Activated CD4-positive, alpha-beta T cell treated with anti-CD3 and anti-CD28 coated beads, Interleukin-2, amount 10 ng/mL, durations not matched to agents 24 days and 14 days (primary cell): ENCODE data around the gene SUSD3. TPM values are rescaled to one million over a fixed set of nuclear protein-coding genes. Genes with fewer than 3 reads are reported as not detected.

Source experiments
- DNase-seq: peaks from one replicate; pipeline ENCODE4 v3.0.0; 2022
- H3K27ac Mint-ChIP-seq: one replicate; pipeline ENCODE4 v1.8.0; 2022; ENCODE audit warnings: mild to moderate bottlenecking, mixed read lengths
- H3K27me3 Mint-ChIP-seq: one replicate; pipeline ENCODE4 v1.8.0; 2022; ENCODE audit warnings: mixed read lengths
- H3K36me3 Mint-ChIP-seq: one replicate; pipeline ENCODE4 v1.8.0; 2022; ENCODE audit warnings: low read depth, mild to moderate bottlenecking, mixed read lengths
- H3K4me1 Mint-ChIP-seq: one replicate; pipeline ENCODE4 v1.8.0; 2021; ENCODE audit warnings: mixed read lengths
- H3K4me3 Mint-ChIP-seq: one replicate; pipeline ENCODE4 v1.8.0; 2022; ENCODE audit warnings: mild to moderate bottlenecking, moderate library complexity, mixed read lengths
- H3K9me3 Mint-ChIP-seq: one replicate; pipeline ENCODE4 v1.8.0; 2021; ENCODE audit warnings: mixed read lengths
- intact Hi-C: fragments of 100-400 bp; cut with micrococcal nuclease; formaldehyde crosslinking; loops from one replicate; pipeline ENCODE4 v1.15.1; 2023
- total RNA-seq: library from RNA; stranded (reverse); gene quantifications from 2 replicates; pipeline ENCODE4 v1.2.3, GENCODE V29; 2022

The SUSD3 gene
- total RNA-seq, 1 donor from 2014 or later = 38.3 TPM

GRCh38 chr9:93064392-93065134 lies 6.1 kb downstream of the SUSD3 start:
- H3K4me1 Mint-ChIP-seq = peaks cover 76% of the 10 kb centered on the region
- H3K9me3 Mint-ChIP-seq = no peaks in the 10 kb centered on the region
- peaks cover 48% of the 10 kb centered on the region for H3K36me3 Mint-ChIP-seq
- no peaks in the 10 kb centered on the region for H3K27me3 Mint-ChIP-seq
- peak overlapping the region; percentile 96 for H3K27ac Mint-ChIP-seq
- H3K4me3 Mint-ChIP-seq = peak overlapping the region; percentile 86
- peak; percentile 97 for DNase-seq
- intact Hi-C loops = loop anchor here (1.0 to 2.0 kb wide), 4 partner anchors 19 to 70 kb away; partner anchors contain the start of gene NINJ1

GRCh38 chr9:93065135-93065720 lies 6.7 kb downstream of the SUSD3 start:
- intact Hi-C loops = loop anchor here (2.0 kb wide), 2 partner anchors 36 to 70 kb away; partner anchors contain the start of gene NINJ1
- H3K36me3 Mint-ChIP-seq = peaks cover 49% of the 10 kb centered on the region

GRCh38 chr9:93066978-93067603 lies 8.6 kb downstream of the SUSD3 start:
- intact Hi-C loops = no loop called here
- H3K4me3 Mint-ChIP-seq = peak overlapping the region; percentile 47
- no peaks in the 10 kb centered on the region for H3K27me3 Mint-ChIP-seq
- DNase-seq = no peak
- H3K9me3 Mint-ChIP-seq = no peaks in the 10 kb centered on the region
- H3K27ac Mint-ChIP-seq = peak overlapping the region; percentile 74
- peaks cover 54% of the 10 kb centered on the region for H3K36me3 Mint-ChIP-seq
- H3K4me1 Mint-ChIP-seq = peaks cover 64% of the 10 kb centered on the region

More at GRCh38 chr9:93065135-93065720, 6.7 kb downstream of the SUSD3 start:
- H3K4me3 Mint-ChIP-seq = peak overlapping the region; percentile 86
- peak overlapping the region; percentile 96 for H3K27ac Mint-ChIP-seq
- H3K27me3 Mint-ChIP-seq = no peaks in the 10 kb centered on the region
- DNase-seq = no peak
- peaks cover 73% of the 10 kb centered on the region for H3K4me1 Mint-ChIP-seq
- H3K9me3 Mint-ChIP-seq = no peaks in the 10 kb centered on the region

GRCh38 chr9:93068956-93069355 lies 10.5 kb downstream of the SUSD3 start:
- peaks cover 56% of the 10 kb centered on the region for H3K36me3 Mint-ChIP-seq
- DNase-seq = no peak
- H3K27ac Mint-ChIP-seq = peak overlapping the region; percentile 51
- H3K4me3 Mint-ChIP-seq = no peak overlapping the region
- H3K4me1 Mint-ChIP-seq = peaks cover 54% of the 10 kb centered on the region
- no peaks in the 10 kb centered on the region for H3K9me3 Mint-ChIP-seq
- no peaks in the 10 kb centered on the region for H3K27me3 Mint-ChIP-seq
- intact Hi-C loops = no loop called here

GRCh38 chr9:93071464-93071863 lies 13.0 kb downstream of the SUSD3 start:
- no peak overlapping the region for H3K4me3 Mint-ChIP-seq
- peaks cover 38% of the 10 kb centered on the region for H3K4me1 Mint-ChIP-seq
- no peaks in the 10 kb centered on the region for H3K9me3 Mint-ChIP-seq
- H3K36me3 Mint-ChIP-seq = peaks cover 44% of the 10 kb centered on the region
- H3K27ac Mint-ChIP-seq = peak overlapping the region; percentile 71
- intact Hi-C loops = no loop called here
- H3K27me3 Mint-ChIP-seq = no peaks in the 10 kb centered on the region
- DNase-seq = peak; percentile 72

GRCh38 chr9:93072383-93072795 lies 13.9 kb downstream of the SUSD3 start:
- Mint-ChIP-seq H3K9me3 (no peaks in the 10 kb centered on the region), H3K27ac (no peak overlapping the region), H3K4me1 (peaks cover 37% of the 10 kb centered on the region), H3K36me3 (peaks cover 41% of the 10 kb centered on the region), H3K4me3 (no peak overlapping the region), H3K27me3 (no peaks in the 10 kb centered on the region)
- intact Hi-C loops = no loop called here
- no peak for DNase-seq

- Mint-ChIP-seq H3K9me3 (no peaks in the 10 kb centered on the region), H3K4me1 (peaks cover 24% of the 10 kb centered on the region), H3K27me3 (no peaks in the 10 kb centered on the region), H3K4me3 (no peak overlapping the region), H3K36me3 (peaks cover 40% of the 10 kb centered on the region), H3K27ac (peak overlapping the region; percentile 54)
- DNase-seq = no peak
- intact Hi-C loops = no loop called here
Measured at GRCh38 chr9:93076101-93076791, 17.7 kb downstream of the SUSD3 start.

- intact Hi-C loops = no loop called here
- H3K4me3 Mint-ChIP-seq = no peak overlapping the region
- no peak for DNase-seq
Measured at GRCh38 chr9:93076792-93077128, 18.3 kb downstream of the SUSD3 start.

GRCh38 chr9:93077367-93077766 lies 18.9 kb downstream of the SUSD3 start:
- Mint-ChIP-seq H3K4me1 (peaks cover 26% of the 10 kb centered on the region), H3K27me3 (no peaks in the 10 kb centered on the region), H3K9me3 (no peaks in the 10 kb centered on the region), H3K27ac (peak overlapping the region; percentile 69), H3K36me3 (peaks cover 45% of the 10 kb centered on the region), H3K4me3 (no peak overlapping the region)
- intact Hi-C loops = no loop called here
- no peak for DNase-seq

More at GRCh38 chr9:93076792-93077128, 18.3 kb downstream of the SUSD3 start:
- Mint-ChIP-seq H3K27ac (peak overlapping the region; percentile 54), H3K9me3 (no peaks in the 10 kb centered on the region), H3K27me3 (no peaks in the 10 kb centered on the region), H3K4me1 (peaks cover 22% of the 10 kb centered on the region), H3K36me3 (peaks cover 41% of the 10 kb centered on the region)

GRCh38 chr9:93077811-93078210 lies 19.3 kb downstream of the SUSD3 start:
- Mint-ChIP-seq H3K4me3 (no peak overlapping the region), H3K27ac (peak overlapping the region; percentile 25), H3K36me3 (peaks cover 44% of the 10 kb centered on the region), H3K27me3 (no peaks in the 10 kb centered on the region), H3K4me1 (peaks cover 30% of the 10 kb centered on the region), H3K9me3 (no peaks in the 10 kb centered on the region)
- no peak for DNase-seq
- intact Hi-C loops = no loop called here

- H3K9me3 Mint-ChIP-seq = no peaks in the 10 kb centered on the region
- H3K4me1 Mint-ChIP-seq = peaks cover 37% of the 10 kb centered on the region
- no peak overlapping the region for H3K27ac Mint-ChIP-seq
- DNase-seq = no peak
- no peak overlapping the region for H3K4me3 Mint-ChIP-seq
- intact Hi-C loops = no loop called here
- H3K27me3 Mint-ChIP-seq = no peaks in the 10 kb centered on the region
- H3K36me3 Mint-ChIP-seq = peaks cover 46% of the 10 kb centered on the region
Measured at GRCh38 chr9:93079371-93079770, 20.9 kb downstream of the SUSD3 start.

- H3K36me3 Mint-ChIP-seq = peaks cover 52% of the 10 kb centered on the region
- no peaks in the 10 kb centered on the region for H3K27me3 Mint-ChIP-seq
- intact Hi-C loops = no loop called here
- peak overlapping the region; percentile 70 for H3K27ac Mint-ChIP-seq
- H3K4me1 Mint-ChIP-seq = peaks cover 35% of the 10 kb centered on the region
- no peaks in the 10 kb centered on the region for H3K9me3 Mint-ChIP-seq
- DNase-seq = no peak
- H3K4me3 Mint-ChIP-seq = no peak overlapping the region
Measured at GRCh38 chr9:93080406-93080805, 21.9 kb downstream of the SUSD3 start.

- no peak overlapping the region for H3K4me3 Mint-ChIP-seq
- peaks cover 57% of the 10 kb centered on the region for H3K36me3 Mint-ChIP-seq
- no peaks in the 10 kb centered on the region for H3K27me3 Mint-ChIP-seq
- intact Hi-C loops = no loop called here
- H3K9me3 Mint-ChIP-seq = no peaks in the 10 kb centered on the region
- no peak for DNase-seq
- H3K27ac Mint-ChIP-seq = peak overlapping the region; percentile 92
- H3K4me1 Mint-ChIP-seq = peaks cover 36% of the 10 kb centered on the region
Measured at GRCh38 chr9:93081081-93081529, 22.6 kb downstream of the SUSD3 start.
